Uterus (tissue), 2 donors: ENCODE results near the gene TMEM130.

Source experiments
- POLR2A ChIP-seq, 2 donors: fragments of 450-650 bp; IDR thresholded peaks; one replicate each; pipeline ENCODE4 v1.6.1; 2016; ENCODE audit warnings: antibody characterized with exemption in 2 of 2, mild to moderate bottlenecking in 1 of 2, moderate library complexity in 1 of 2
- TF ChIP-seq, protein P1 (sequence below), 4 experiments: fragments of 200-600 bp in 2 of 4; fragments of 450-650 bp in 2 of 4; sonication (generic) in 2 of 4; IDR thresholded peaks; one replicate each; pipeline ENCODE4 v1.5.1; 2016 to 2019; ENCODE audit warnings: antibody characterized with exemption in 4 of 4, mild to moderate bottlenecking in 2 of 4, moderate library complexity in 1 of 4

DNA sequence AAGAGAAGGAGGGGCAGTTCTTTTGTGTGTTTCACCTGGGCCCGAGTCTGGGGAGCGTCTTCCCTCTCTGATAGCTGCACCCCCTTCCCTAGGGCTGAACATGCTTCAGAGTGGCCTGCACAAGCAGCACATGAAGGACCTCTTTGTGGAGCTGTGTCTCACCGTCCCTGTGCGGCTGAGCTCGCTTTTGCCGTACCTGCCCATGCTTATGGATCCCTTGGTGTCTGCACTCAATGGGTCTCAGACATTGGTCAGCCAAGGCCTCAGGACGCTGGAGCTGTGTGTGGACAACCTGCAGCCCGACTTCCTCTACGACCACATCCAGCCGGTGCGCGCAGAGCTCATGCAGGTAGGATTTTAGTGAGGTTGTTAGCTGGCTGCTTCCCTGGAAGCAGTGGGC is 47.5 kb upstream of the TMEM130 start:
- TF ChIP-seq, protein P1, sequence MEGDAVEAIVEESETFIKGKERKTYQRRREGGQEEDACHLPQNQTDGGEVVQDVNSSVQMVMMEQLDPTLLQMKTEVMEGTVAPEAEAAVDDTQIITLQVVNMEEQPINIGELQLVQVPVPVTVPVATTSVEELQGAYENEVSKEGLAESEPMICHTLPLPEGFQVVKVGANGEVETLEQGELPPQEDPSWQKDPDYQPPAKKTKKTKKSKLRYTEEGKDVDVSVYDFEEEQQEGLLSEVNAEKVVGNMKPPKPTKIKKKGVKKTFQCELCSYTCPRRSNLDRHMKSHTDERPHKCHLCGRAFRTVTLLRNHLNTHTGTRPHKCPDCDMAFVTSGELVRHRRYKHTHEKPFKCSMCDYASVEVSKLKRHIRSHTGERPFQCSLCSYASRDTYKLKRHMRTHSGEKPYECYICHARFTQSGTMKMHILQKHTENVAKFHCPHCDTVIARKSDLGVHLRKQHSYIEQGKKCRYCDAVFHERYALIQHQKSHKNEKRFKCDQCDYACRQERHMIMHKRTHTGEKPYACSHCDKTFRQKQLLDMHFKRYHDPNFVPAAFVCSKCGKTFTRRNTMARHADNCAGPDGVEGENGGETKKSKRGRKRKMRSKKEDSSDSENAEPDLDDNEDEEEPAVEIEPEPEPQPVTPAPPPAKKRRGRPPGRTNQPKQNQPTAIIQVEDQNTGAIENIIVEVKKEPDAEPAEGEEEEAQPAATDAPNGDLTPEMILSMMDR (IDR thresholded peaks at IDR 0.05), result no peak
- no peak for TF ChIP-seq POLR2A (IDR thresholded peaks at IDR 0.05)
